HL-60 (cell line): ENCODE results near the gene KIF26B.

ENCODE experiments used
- DNase-seq, 2 experiments: peaks; one replicate each; pipeline ENCODE4 v3.0.0-alpha.2; 2010 to 2020; ENCODE audit warnings: low read depth in 1 of 2, low spot score in 1 of 2
- H3K27ac ChIP-seq: fragments of 250-450 bp; sonication (Bioruptor Pico); replicated peaks from 2 replicates; pipeline ENCODE4 v1.5.1; 2020; ENCODE audit warnings: mild to moderate bottlenecking, moderate library complexity
- H3K27me3 ChIP-seq: fragments of 250-450 bp; sonication (Bioruptor Pico); 2 replicates; pipeline ENCODE4 v1.5.1; 2021; ENCODE audit warnings: mild to moderate bottlenecking, moderate library complexity; ENCODE audit not compliant: insufficient read depth, poor library complexity, severe bottlenecking
- H3K4me3 ChIP-seq: replicated peaks from 2 replicates; pipeline ENCODE4 v1.5.1; 2011; ENCODE audit warnings: mild to moderate bottlenecking, control low read depth, low read length; ENCODE audit not compliant: insufficient read depth
- GABPA ChIP-seq: IDR thresholded peaks from 2 replicates; pipeline ENCODE4 v1.6.1; 2012; ENCODE audit warnings: low read depth
- POLR2AphosphoS5 ChIP-seq: IDR thresholded peaks from 2 replicates; pipeline ENCODE4 v1.6.1; 2012; ENCODE audit warnings: low read depth
- SPI1 ChIP-seq: IDR thresholded peaks from 2 replicates; pipeline ENCODE4 v1.6.1; 2012; ENCODE audit warnings: low read depth, mild to moderate bottlenecking, borderline replicate concordance
- TF ChIP-seq, protein P1 (sequence below): IDR thresholded peaks from one replicate; pipeline ENCODE4 v1.5.1; 2011; ENCODE audit warnings: low read length, control low read depth, inconsistent platforms; ENCODE audit not compliant: insufficient read depth
- TF ChIP-seq, protein P2 (sequence below): IDR thresholded peaks from 2 replicates; pipeline ENCODE4 v1.6.1; 2012; ENCODE audit warnings: low read depth; ENCODE audit not compliant: insufficient replicate concordance

KIF26B gene

GRCh38 chr1:245444147-245444828 lies 289.5 kb downstream of the KIF26B start:
- H3K4me3 ChIP-seq, result no peak overlapping the region
- no peak for DNase-seq

DNA sequence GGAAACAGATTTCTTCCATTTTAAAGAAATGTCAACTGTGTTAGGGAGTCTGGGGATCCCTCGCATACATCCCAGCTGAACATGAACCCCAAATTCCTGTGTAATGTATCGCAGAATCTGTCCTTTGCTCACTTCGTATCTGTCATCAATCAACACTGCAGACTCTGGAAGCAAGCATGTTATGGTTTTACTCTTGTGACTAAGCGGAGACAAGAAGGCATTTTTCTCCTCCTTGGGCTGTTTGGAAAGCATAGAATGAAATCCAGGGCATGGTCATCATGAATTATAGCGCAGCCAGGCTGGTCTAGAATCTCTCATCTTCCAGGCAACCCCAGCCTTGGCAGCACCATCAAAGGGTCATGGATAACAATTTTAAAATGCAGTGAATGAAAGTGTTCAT lies 290.2 kb downstream of the KIF26B start:
- Histone ChIP-seq H3K27me3 (no peaks in the 10 kb centered on the region), H3K27ac (no peak overlapping the region), H3K4me3 (no peak overlapping the region)
- TF ChIP-seq, protein P1, sequence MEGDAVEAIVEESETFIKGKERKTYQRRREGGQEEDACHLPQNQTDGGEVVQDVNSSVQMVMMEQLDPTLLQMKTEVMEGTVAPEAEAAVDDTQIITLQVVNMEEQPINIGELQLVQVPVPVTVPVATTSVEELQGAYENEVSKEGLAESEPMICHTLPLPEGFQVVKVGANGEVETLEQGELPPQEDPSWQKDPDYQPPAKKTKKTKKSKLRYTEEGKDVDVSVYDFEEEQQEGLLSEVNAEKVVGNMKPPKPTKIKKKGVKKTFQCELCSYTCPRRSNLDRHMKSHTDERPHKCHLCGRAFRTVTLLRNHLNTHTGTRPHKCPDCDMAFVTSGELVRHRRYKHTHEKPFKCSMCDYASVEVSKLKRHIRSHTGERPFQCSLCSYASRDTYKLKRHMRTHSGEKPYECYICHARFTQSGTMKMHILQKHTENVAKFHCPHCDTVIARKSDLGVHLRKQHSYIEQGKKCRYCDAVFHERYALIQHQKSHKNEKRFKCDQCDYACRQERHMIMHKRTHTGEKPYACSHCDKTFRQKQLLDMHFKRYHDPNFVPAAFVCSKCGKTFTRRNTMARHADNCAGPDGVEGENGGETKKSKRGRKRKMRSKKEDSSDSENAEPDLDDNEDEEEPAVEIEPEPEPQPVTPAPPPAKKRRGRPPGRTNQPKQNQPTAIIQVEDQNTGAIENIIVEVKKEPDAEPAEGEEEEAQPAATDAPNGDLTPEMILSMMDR, result no peak
- no peak for TF ChIP-seq POLR2AphosphoS5
- no peak for TF ChIP-seq SPI1
- TF ChIP-seq, protein P2, sequence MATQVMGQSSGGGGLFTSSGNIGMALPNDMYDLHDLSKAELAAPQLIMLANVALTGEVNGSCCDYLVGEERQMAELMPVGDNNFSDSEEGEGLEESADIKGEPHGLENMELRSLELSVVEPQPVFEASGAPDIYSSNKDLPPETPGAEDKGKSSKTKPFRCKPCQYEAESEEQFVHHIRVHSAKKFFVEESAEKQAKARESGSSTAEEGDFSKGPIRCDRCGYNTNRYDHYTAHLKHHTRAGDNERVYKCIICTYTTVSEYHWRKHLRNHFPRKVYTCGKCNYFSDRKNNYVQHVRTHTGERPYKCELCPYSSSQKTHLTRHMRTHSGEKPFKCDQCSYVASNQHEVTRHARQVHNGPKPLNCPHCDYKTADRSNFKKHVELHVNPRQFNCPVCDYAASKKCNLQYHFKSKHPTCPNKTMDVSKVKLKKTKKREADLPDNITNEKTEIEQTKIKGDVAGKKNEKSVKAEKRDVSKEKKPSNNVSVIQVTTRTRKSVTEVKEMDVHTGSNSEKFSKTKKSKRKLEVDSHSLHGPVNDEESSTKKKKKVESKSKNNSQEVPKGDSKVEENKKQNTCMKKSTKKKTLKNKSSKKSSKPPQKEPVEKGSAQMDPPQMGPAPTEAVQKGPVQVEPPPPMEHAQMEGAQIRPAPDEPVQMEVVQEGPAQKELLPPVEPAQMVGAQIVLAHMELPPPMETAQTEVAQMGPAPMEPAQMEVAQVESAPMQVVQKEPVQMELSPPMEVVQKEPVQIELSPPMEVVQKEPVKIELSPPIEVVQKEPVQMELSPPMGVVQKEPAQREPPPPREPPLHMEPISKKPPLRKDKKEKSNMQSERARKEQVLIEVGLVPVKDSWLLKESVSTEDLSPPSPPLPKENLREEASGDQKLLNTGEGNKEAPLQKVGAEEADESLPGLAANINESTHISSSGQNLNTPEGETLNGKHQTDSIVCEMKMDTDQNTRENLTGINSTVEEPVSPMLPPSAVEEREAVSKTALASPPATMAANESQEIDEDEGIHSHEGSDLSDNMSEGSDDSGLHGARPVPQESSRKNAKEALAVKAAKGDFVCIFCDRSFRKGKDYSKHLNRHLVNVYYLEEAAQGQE, result no peak
- no peak for TF ChIP-seq GABPA
- DNase-seq, result no peak

More at GRCh38 chr1:245444147-245444828, 289.5 kb downstream of the KIF26B start:
- TF ChIP-seq, protein P1, result no peak
- TF ChIP-seq, protein P2, result no peak
- TF ChIP-seq POLR2AphosphoS5, result no peak
- no peak for TF ChIP-seq GABPA
- no peak for TF ChIP-seq SPI1
- Histone ChIP-seq H3K27me3 (no peaks in the 10 kb centered on the region), H3K27ac (no peak overlapping the region)

DNA sequence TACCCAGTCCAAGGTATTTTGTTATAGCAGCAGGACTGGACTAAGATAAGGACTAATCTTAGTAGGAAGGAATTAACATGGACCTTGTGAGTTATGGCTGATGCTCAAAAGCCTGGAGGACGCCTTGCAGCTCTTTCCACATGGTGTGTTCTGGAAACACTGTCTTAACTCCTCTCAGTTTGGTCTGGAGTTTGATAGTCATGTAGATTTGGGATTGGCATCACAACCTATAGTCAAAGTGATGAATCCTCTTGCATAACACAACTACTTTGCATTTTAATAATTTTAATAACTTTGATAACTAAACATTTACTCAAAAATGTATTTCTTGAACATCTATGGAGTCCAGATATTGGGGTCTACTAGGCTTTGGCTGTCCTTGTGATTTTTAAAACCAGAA lies 293.7 kb downstream of the KIF26B start:
- Histone ChIP-seq H3K4me3 (no peak overlapping the region), H3K27ac (no peak overlapping the region), H3K27me3 (no peaks in the 10 kb centered on the region)
- TF ChIP-seq POLR2AphosphoS5, result no peak
- TF ChIP-seq SPI1, result no peak
- TF ChIP-seq, protein P2, result no peak
- TF ChIP-seq, protein P1, result no peak
- no peak for TF ChIP-seq GABPA
- no peak for DNase-seq
